ENCODE measurements around the gene RIMS3.

The RIMS3 gene

GRCh38 chr1:40662864-40663263 lies 2.6 kb downstream of the RIMS3 start:
- Histone ChIP-seq H3K9me3 (ENCODE audit: control insufficient read depth, insufficient read depth, low read length) (no peaks in the 10 kb centered on the region), H3K9ac (ENCODE audit: low read depth, low read length) (no peak overlapping the region), H3K36me3 (ENCODE audit: control insufficient read depth, insufficient read depth, low read length) (no peaks in the 10 kb centered on the region)

GRCh38 chr1:40662151-40662550 lies 3.3 kb downstream of the RIMS3 start:
- Histone ChIP-seq H3K9me3 (ENCODE audit: control insufficient read depth, insufficient read depth, low read length) (no peaks in the 10 kb centered on the region), H3K4me1 (ENCODE audit: control insufficient read depth, insufficient read depth, low read length) (peaks cover 9% of the 10 kb centered on the region), H3K4me3 (ENCODE audit: low read depth, low read length) (no peak overlapping the region), H3K36me3 (ENCODE audit: control insufficient read depth, insufficient read depth, low read length) (no peaks in the 10 kb centered on the region), H3K9ac (ENCODE audit: low read depth, low read length) (no peak overlapping the region), H3K27me3 (ENCODE audit: control insufficient read depth, insufficient read depth, low read length) (no peaks in the 10 kb centered on the region)

More at GRCh38 chr1:40662864-40663263, 2.6 kb downstream of the RIMS3 start:
- Histone ChIP-seq H3K4me1 (ENCODE audit: control insufficient read depth, insufficient read depth, low read length) (peaks cover 9% of the 10 kb centered on the region), H3K27me3 (ENCODE audit: control insufficient read depth, insufficient read depth, low read length) (no peaks in the 10 kb centered on the region), H3K4me3 (ENCODE audit: low read depth, low read length) (no peak overlapping the region)

GRCh38 chr1:40661678-40662077 lies 3.8 kb downstream of the RIMS3 start:
- peaks cover 9% of the 10 kb centered on the region for H3K4me1 ChIP-seq (ENCODE audit: control insufficient read depth, insufficient read depth, low read length)
- no peaks in the 10 kb centered on the region for H3K27me3 ChIP-seq (ENCODE audit: control insufficient read depth, insufficient read depth, low read length)
- no peaks in the 10 kb centered on the region for H3K36me3 ChIP-seq (ENCODE audit: control insufficient read depth, insufficient read depth, low read length)
- no peaks in the 10 kb centered on the region for H3K9me3 ChIP-seq (ENCODE audit: control insufficient read depth, insufficient read depth, low read length)
- H3K4me3 ChIP-seq (ENCODE audit: low read depth, low read length) = no peak overlapping the region
- no peak overlapping the region for H3K9ac ChIP-seq (ENCODE audit: low read depth, low read length)

GRCh38 chr1:40659649-40659947 lies 5.9 kb downstream of the RIMS3 start:
- Histone ChIP-seq H3K9me3 (ENCODE audit: control insufficient read depth, insufficient read depth, low read length) (no peaks in the 10 kb centered on the region), H3K4me1 (ENCODE audit: control insufficient read depth, insufficient read depth, low read length) (peaks cover 5% of the 10 kb centered on the region), H3K9ac (ENCODE audit: low read depth, low read length) (no peak overlapping the region), H3K27me3 (ENCODE audit: control insufficient read depth, insufficient read depth, low read length) (no peaks in the 10 kb centered on the region), H3K4me3 (ENCODE audit: low read depth, low read length) (no peak overlapping the region), H3K36me3 (ENCODE audit: control insufficient read depth, insufficient read depth, low read length) (no peaks in the 10 kb centered on the region)

GRCh38 chr1:40658751-40659648 lies 6.5 kb downstream of the RIMS3 start:
- no peak overlapping the region for H3K9ac ChIP-seq (ENCODE audit: low read depth, low read length)
- H3K36me3 ChIP-seq (ENCODE audit: control insufficient read depth, insufficient read depth, low read length) = no peaks in the 10 kb centered on the region
- H3K9me3 ChIP-seq (ENCODE audit: control insufficient read depth, insufficient read depth, low read length) = no peaks in the 10 kb centered on the region
- peaks cover 8% of the 10 kb centered on the region for H3K4me1 ChIP-seq (ENCODE audit: control insufficient read depth, insufficient read depth, low read length)
- no peak overlapping the region for H3K4me3 ChIP-seq (ENCODE audit: low read depth, low read length)
- no peaks in the 10 kb centered on the region for H3K27me3 ChIP-seq (ENCODE audit: control insufficient read depth, insufficient read depth, low read length)

- no peaks in the 10 kb centered on the region for H3K36me3 ChIP-seq (ENCODE audit: control insufficient read depth, insufficient read depth, low read length)
- peaks cover 12% of the 10 kb centered on the region for H3K4me1 ChIP-seq (ENCODE audit: control insufficient read depth, insufficient read depth, low read length)
- no peak overlapping the region for H3K4me3 ChIP-seq (ENCODE audit: low read depth, low read length)
- no peak overlapping the region for H3K9ac ChIP-seq (ENCODE audit: low read depth, low read length)
- H3K9me3 ChIP-seq (ENCODE audit: control insufficient read depth, insufficient read depth, low read length) = no peaks in the 10 kb centered on the region
- no peaks in the 10 kb centered on the region for H3K27me3 ChIP-seq (ENCODE audit: control insufficient read depth, insufficient read depth, low read length)
Observed at GRCh38 chr1:40657046-40657445, 8.4 kb downstream of the RIMS3 start.

GRCh38 chr1:40653851-40654537 lies 11.5 kb downstream of the RIMS3 start:
- H3K36me3 ChIP-seq (ENCODE audit: control insufficient read depth, insufficient read depth, low read length) = no peaks in the 10 kb centered on the region
- peak overlapping the region; percentile 68 for H3K4me3 ChIP-seq (ENCODE audit: low read depth, low read length)
- peak overlapping the region; percentile 1 for H3K9ac ChIP-seq (ENCODE audit: low read depth, low read length)
- H3K27me3 ChIP-seq (ENCODE audit: control insufficient read depth, insufficient read depth, low read length) = no peaks in the 10 kb centered on the region
- H3K4me1 ChIP-seq (ENCODE audit: control insufficient read depth, insufficient read depth, low read length) = peaks cover 10% of the 10 kb centered on the region
- no peaks in the 10 kb centered on the region for H3K9me3 ChIP-seq (ENCODE audit: control insufficient read depth, insufficient read depth, low read length)

GRCh38 chr1:40652979-40653378 lies 12.5 kb downstream of the RIMS3 start:
- H3K9me3 ChIP-seq (ENCODE audit: control insufficient read depth, insufficient read depth, low read length) = no peaks in the 10 kb centered on the region
- H3K4me1 ChIP-seq (ENCODE audit: control insufficient read depth, insufficient read depth, low read length) = peaks cover 10% of the 10 kb centered on the region
- H3K9ac ChIP-seq (ENCODE audit: low read depth, low read length) = no peak overlapping the region
- H3K4me3 ChIP-seq (ENCODE audit: low read depth, low read length) = no peak overlapping the region
- H3K36me3 ChIP-seq (ENCODE audit: control insufficient read depth, insufficient read depth, low read length) = no peaks in the 10 kb centered on the region
- H3K27me3 ChIP-seq (ENCODE audit: control insufficient read depth, insufficient read depth, low read length) = no peaks in the 10 kb centered on the region

GRCh38 chr1:40652468-40652867 lies 13.0 kb downstream of the RIMS3 start:
- H3K27me3 ChIP-seq (ENCODE audit: control insufficient read depth, insufficient read depth, low read length) = no peaks in the 10 kb centered on the region
- H3K9ac ChIP-seq (ENCODE audit: low read depth, low read length) = no peak overlapping the region
- no peaks in the 10 kb centered on the region for H3K36me3 ChIP-seq (ENCODE audit: control insufficient read depth, insufficient read depth, low read length)
- peaks cover 10% of the 10 kb centered on the region for H3K4me1 ChIP-seq (ENCODE audit: control insufficient read depth, insufficient read depth, low read length)
- no peak overlapping the region for H3K4me3 ChIP-seq (ENCODE audit: low read depth, low read length)
- no peaks in the 10 kb centered on the region for H3K9me3 ChIP-seq (ENCODE audit: control insufficient read depth, insufficient read depth, low read length)

GRCh38 chr1:40651138-40651857 lies 14.2 kb downstream of the RIMS3 start:
- no peak overlapping the region for H3K9ac ChIP-seq (ENCODE audit: low read depth, low read length)
- peaks cover 10% of the 10 kb centered on the region for H3K4me1 ChIP-seq (ENCODE audit: control insufficient read depth, insufficient read depth, low read length)
- H3K4me3 ChIP-seq (ENCODE audit: low read depth, low read length) = no peak overlapping the region
- H3K9me3 ChIP-seq (ENCODE audit: control insufficient read depth, insufficient read depth, low read length) = no peaks in the 10 kb centered on the region
- no peaks in the 10 kb centered on the region for H3K27me3 ChIP-seq (ENCODE audit: control insufficient read depth, insufficient read depth, low read length)
- no peaks in the 10 kb centered on the region for H3K36me3 ChIP-seq (ENCODE audit: control insufficient read depth, insufficient read depth, low read length)

GRCh38 chr1:40650075-40650474 lies 15.4 kb downstream of the RIMS3 start:
- Histone ChIP-seq H3K36me3 (ENCODE audit: control insufficient read depth, insufficient read depth, low read length) (no peaks in the 10 kb centered on the region), H3K9ac (ENCODE audit: low read depth, low read length) (no peak overlapping the region), H3K4me3 (ENCODE audit: low read depth, low read length) (no peak overlapping the region), H3K4me1 (ENCODE audit: control insufficient read depth, insufficient read depth, low read length) (peaks cover 10% of the 10 kb centered on the region), H3K27me3 (ENCODE audit: control insufficient read depth, insufficient read depth, low read length) (no peaks in the 10 kb centered on the region), H3K9me3 (ENCODE audit: control insufficient read depth, insufficient read depth, low read length) (no peaks in the 10 kb centered on the region)

All from iPS-15b (cell line).